HCT116 (cell line): ENCODE results near the gene B4GALNT3.

Experiments used
- TF ChIP-seq, protein P1 (sequence below): IDR thresholded peaks from 2 replicates; pipeline ENCODE4 v1.6.1; 2012
- TF ChIP-seq, protein P2 (sequence below): IDR thresholded peaks from 2 replicates; pipeline ENCODE4 v1.6.1; 2012; ENCODE audit warnings: low read depth

- TF ChIP-seq, protein P1, sequence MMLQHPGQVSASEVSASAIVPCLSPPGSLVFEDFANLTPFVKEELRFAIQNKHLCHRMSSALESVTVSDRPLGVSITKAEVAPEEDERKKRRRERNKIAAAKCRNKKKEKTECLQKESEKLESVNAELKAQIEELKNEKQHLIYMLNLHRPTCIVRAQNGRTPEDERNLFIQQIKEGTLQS = no peak
- TF ChIP-seq, protein P2, sequence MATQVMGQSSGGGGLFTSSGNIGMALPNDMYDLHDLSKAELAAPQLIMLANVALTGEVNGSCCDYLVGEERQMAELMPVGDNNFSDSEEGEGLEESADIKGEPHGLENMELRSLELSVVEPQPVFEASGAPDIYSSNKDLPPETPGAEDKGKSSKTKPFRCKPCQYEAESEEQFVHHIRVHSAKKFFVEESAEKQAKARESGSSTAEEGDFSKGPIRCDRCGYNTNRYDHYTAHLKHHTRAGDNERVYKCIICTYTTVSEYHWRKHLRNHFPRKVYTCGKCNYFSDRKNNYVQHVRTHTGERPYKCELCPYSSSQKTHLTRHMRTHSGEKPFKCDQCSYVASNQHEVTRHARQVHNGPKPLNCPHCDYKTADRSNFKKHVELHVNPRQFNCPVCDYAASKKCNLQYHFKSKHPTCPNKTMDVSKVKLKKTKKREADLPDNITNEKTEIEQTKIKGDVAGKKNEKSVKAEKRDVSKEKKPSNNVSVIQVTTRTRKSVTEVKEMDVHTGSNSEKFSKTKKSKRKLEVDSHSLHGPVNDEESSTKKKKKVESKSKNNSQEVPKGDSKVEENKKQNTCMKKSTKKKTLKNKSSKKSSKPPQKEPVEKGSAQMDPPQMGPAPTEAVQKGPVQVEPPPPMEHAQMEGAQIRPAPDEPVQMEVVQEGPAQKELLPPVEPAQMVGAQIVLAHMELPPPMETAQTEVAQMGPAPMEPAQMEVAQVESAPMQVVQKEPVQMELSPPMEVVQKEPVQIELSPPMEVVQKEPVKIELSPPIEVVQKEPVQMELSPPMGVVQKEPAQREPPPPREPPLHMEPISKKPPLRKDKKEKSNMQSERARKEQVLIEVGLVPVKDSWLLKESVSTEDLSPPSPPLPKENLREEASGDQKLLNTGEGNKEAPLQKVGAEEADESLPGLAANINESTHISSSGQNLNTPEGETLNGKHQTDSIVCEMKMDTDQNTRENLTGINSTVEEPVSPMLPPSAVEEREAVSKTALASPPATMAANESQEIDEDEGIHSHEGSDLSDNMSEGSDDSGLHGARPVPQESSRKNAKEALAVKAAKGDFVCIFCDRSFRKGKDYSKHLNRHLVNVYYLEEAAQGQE = no peak
Observed at GRCh38 chr12:561391-561705, 101.6 kb downstream of the B4GALNT3 start.
